ENCODE results near the gene IDS.

The IDS gene

DNA sequence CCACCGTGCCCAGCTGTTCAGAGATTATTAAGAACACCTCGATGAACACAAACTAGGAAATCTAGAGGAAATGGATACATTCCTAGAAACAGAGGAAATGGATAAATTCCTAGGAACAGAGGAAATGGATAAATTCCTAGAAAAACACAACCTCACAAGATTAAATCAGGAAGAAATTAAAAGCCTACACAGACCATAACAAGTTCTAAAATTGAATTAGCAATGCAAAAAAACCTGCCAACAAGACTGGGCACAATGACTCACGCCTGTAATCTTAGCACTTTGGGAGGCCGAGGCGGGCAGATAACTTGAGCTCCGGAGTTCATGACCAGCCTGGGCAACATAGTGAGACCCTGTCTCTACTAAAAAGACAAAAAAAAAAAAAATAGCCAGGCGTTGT, 13.1 kb upstream of the IDS start:
- TF ChIP-seq Cebpa-rat (IDR thresholded peaks at IDR 0.05): no peak
- no peaks in the 10 kb centered on the region for H4K20me1 ChIP-seq
- no peak overlapping the region for H3K27ac ChIP-seq
- no peak overlapping the region for H3K4me2 ChIP-seq
- H3K27me3 ChIP-seq: no peaks in the 10 kb centered on the region
- H3K36me3 ChIP-seq: no peaks in the 10 kb centered on the region
- H3K9me3 ChIP-seq (replicated peaks in 1 of 11): no peaks in the 10 kb centered on the region
- no peak overlapping the region for H3K4me3 ChIP-seq
- H3K9ac ChIP-seq: no peak overlapping the region
- peaks cover 10 to 43% (median 23%) of the 10 kb centered on the region in 10 experiments for H3K4me1 ChIP-seq

DNA sequence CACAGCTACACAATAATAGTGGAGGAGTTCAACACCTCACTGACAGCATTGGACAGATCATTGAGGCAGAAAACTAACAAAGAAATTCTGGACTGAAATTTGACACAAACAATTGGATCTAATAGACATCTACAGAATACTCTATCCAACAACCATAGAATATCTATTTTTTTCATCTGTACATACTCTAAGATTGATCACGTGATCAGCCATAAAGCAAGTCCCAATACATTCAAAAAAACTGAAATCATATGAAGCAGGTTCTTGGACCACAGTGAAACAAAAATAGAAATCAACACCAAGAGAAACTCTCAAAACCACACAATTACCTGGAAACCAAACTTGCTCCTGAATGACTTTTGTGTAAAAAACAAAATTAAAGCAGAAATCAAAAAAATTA, 12.2 kb upstream of the IDS start:
- H3K4me1 ChIP-seq: peaks cover 10 to 38% (median 28%) of the 10 kb centered on the region in 10 experiments
- no peak for TF ChIP-seq Cebpa-rat (IDR thresholded peaks at IDR 0.05)
- H3K4me2 ChIP-seq: no peak overlapping the region
- no peaks in the 10 kb centered on the region for H3K36me3 ChIP-seq
- H3K4me3 ChIP-seq: no peak overlapping the region
- H3K27ac ChIP-seq: no peak overlapping the region
- H3K9ac ChIP-seq: no peak overlapping the region
- no peaks in the 10 kb centered on the region for H4K20me1 ChIP-seq
- no peaks in the 10 kb centered on the region for H3K27me3 ChIP-seq
- no peaks in the 10 kb centered on the region for H3K9me3 ChIP-seq (replicated peaks in 1 of 11)

DNA sequence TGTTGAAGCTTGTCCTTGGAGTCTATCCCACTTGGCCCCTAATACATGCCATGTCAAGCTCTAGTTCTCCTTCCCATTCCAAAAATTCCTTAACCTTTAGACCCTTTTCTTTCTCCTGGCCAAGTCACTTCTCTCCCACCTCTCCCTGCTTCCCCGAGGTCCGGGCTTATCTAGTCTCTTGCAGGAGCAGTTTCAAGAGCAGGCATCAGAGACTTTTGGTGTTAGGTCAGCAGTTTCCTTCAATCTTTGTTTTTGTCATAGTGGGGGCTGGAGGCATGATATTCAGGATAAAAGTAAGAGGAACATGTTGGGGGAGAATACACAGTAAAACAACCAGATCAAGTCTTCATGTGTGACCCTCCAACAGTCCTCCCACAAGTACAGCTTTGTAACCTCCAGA, 11.5 kb upstream of the IDS start:
- Histone ChIP-seq H3K4me3 (no peak overlapping the region), H3K4me1 (peaks cover 10 to 36% (median 28%) of the 10 kb centered on the region in 10 experiments), H3K36me3 (no peaks in the 10 kb centered on the region), H3K27ac (no peak overlapping the region), H3K27me3 (no peaks in the 10 kb centered on the region), H4K20me1 (no peaks in the 10 kb centered on the region), H3K9me3 (replicated peaks in 1 of 11) (no peaks in the 10 kb centered on the region), H3K4me2 (peak overlapping the region in 5 of 11 experiments; percentile 42 to 78 (median 60); a peak in 8 of 22 replicates), H3K9ac (no peak overlapping the region)
- TF ChIP-seq Cebpa-rat (IDR thresholded peaks at IDR 0.05): no peak

DNA sequence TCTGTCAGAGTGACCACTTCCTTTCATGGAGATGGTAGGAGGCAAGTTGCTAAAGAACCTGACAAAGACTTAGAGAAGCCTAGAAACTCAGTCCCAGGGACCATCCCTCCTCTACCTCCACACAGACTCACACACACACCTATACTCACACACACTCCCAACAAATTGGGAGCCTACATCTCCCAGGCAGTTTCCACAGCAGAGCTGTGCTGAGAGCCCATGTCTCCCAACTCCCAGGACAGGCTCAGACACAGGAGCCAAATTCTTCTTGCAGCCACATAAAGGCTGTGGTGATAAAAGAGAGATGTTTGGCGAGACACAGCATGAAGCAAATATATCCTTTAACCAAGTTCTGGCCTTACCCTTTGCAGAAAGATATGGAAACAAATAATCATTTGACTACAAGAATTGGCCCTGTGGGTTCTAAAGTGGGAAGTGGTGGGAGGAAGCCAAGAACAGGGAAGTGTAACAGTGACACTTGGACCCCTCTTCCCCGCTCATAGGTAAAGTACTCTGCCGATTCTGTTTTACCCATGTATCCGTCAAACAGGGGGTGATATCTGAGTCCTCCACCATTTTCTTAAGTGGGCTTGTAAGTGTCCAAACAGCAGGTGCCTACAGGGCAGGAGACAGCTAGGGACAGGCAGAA, 11.0 kb upstream of the IDS start:
- H3K36me3 ChIP-seq: no peaks in the 10 kb centered on the region
- H4K20me1 ChIP-seq: 0 out of 22 replicates have a peak, but pooled peaks cover 0 to 1% (median 0%) of the 10 kb centered on the region in 11 experiments
- H3K4me2 ChIP-seq: peak overlapping the region in 5 of 11 experiments; percentile 42 to 78 (median 60); a peak in 11 of 22 replicates
- no peaks in the 10 kb centered on the region for H3K27me3 ChIP-seq
- H3K9me3 ChIP-seq (replicated peaks in 1 of 11): no peaks in the 10 kb centered on the region
- no peak overlapping the region for H3K4me3 ChIP-seq
- no peak overlapping the region for H3K9ac ChIP-seq
- peaks cover 10 to 38% (median 28%) of the 10 kb centered on the region in 10 experiments for H3K4me1 ChIP-seq
- TF ChIP-seq Cebpa-rat (IDR thresholded peaks at IDR 0.05): no peak
- no peak overlapping the region for H3K27ac ChIP-seq

- Histone ChIP-seq H3K4me3 (no peak overlapping the region), H4K20me1 (0 out of 22 replicates have a peak, but pooled peaks cover 0 to 5% (median 0%) of the 10 kb centered on the region in 11 experiments), H3K27ac (no peak overlapping the region), H3K9me3 (replicated peaks in 1 of 11) (no peaks in the 10 kb centered on the region), H3K4me1 (peaks cover 10 to 52% (median 31%) of the 10 kb centered on the region in 10 experiments), H3K36me3 (no peaks in the 10 kb centered on the region), H3K9ac (no peak overlapping the region), H3K27me3 (no peaks in the 10 kb centered on the region), H3K4me2 (peak overlapping the region; percentile 7 to 58 (median 33))
- no peak for TF ChIP-seq Cebpa-rat (IDR thresholded peaks at IDR 0.05)
Measured at GRCh38 chrX:149513825-149514428, 8.8 kb upstream of the IDS start.

DNA sequence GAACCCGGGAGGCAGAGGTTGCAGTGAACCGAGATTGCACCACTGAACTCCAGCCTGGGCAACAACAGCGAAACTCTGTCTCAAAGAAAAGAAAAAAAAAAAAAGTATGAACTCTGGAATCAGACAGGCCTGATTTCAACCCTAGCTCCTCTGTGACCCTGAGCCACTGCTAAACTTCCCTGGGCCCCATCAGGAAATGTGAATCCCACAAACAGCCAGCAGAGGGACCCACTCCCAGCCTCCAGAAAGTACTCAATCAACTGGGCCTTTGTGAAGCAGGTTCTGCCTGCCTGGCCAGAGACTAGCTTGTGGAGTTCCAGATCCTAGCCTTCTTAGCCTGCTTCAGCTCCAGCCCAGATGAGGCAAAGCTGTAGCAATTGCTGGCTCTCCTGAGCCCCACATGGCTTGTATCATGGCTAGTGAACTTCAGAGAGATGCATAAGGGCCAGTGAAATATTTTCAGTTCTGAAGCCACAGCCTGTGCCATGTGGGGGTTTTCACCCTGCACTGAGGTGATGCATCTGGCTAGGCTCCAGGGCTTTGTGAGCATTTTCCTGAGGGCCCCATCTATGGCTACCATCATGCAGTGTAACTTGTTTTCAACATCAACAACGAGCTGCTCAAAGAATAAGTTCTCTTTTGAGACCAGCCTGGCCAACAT, 7.2 kb upstream of the IDS start:
- Histone ChIP-seq H3K36me3 (no peaks in the 10 kb centered on the region), H4K20me1 (0 out of 22 replicates have a peak, but pooled peaks cover 0 to 5% (median 0%) of the 10 kb centered on the region in 11 experiments), H3K4me2 (peak overlapping the region in 1 of 11 experiments; percentile 3; a peak in 1 of 22 replicates), H3K4me1 (peaks cover 10 to 52% (median 31%) of the 10 kb centered on the region in 10 experiments), H3K9ac (no peak overlapping the region), H3K27me3 (no peaks in the 10 kb centered on the region), H3K4me3 (no peak overlapping the region), H3K27ac (no peak overlapping the region), H3K9me3 (replicated peaks in 1 of 11) (no peaks in the 10 kb centered on the region)
- no peak for TF ChIP-seq Cebpa-rat (IDR thresholded peaks at IDR 0.05)

GRCh38 chrX:149511081-149511480, 6.0 kb upstream of the IDS start:
- Histone ChIP-seq H3K4me3 (no peak overlapping the region), H3K4me2 (peak overlapping the region in 3 of 11 experiments; percentile 26 to 49 (median 30); a peak in 5 of 22 replicates)

DNA sequence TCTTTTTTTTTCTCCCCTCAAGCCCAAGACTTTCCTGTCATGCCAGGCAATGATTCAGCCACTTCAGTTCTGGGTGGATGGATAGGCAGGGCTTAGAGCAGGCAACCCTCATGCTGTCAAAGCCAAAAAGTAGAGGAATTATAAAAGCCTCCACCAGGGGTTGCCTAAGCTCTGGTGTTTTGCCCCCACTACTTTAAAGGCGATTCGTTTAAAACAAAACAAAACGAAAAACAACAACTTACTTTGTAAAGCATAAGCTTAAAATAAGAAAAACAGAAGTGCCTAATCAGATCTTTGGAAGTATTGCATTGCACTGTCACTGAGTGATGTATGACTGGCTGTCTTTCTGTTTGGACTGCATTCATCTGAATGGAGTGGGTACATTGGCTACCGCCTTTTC, 5.3 kb upstream of the IDS start:
- no peak overlapping the region for H3K9ac ChIP-seq
- peaks cover 14 to 44% (median 28%) of the 10 kb centered on the region in 10 experiments for H3K4me1 ChIP-seq
- no peak overlapping the region for H3K4me3 ChIP-seq
- peak overlapping the region in 4 of 11 experiments; percentile 26 to 49 (median 30); a peak in 6 of 22 replicates for H3K4me2 ChIP-seq
- no peak for TF ChIP-seq Cebpa-rat (IDR thresholded peaks at IDR 0.05)
- H3K36me3 ChIP-seq: no peaks in the 10 kb centered on the region
- H3K9me3 ChIP-seq (replicated peaks in 1 of 11): no peaks in the 10 kb centered on the region
- H3K27ac ChIP-seq: peak overlapping the region in 1 of 11 experiments; percentile 25; a peak in 1 of 22 replicates
- H3K27me3 ChIP-seq: no peaks in the 10 kb centered on the region
- 0 out of 22 replicates have a peak, but pooled peaks cover 0 to 5% (median 0%) of the 10 kb centered on the region in 11 experiments for H4K20me1 ChIP-seq

More at GRCh38 chrX:149511081-149511480, 6.0 kb upstream of the IDS start:
- Histone ChIP-seq H4K20me1 (0 out of 22 replicates have a peak, but pooled peaks cover 0 to 5% (median 0%) of the 10 kb centered on the region in 11 experiments), H3K9ac (no peak overlapping the region), H3K4me1 (peaks cover 10 to 45% (median 28%) of the 10 kb centered on the region in 10 experiments), H3K36me3 (no peaks in the 10 kb centered on the region), H3K27ac (peak overlapping the region in 1 of 11 experiments; percentile 25; a peak in 1 of 22 replicates), H3K9me3 (replicated peaks in 1 of 11) (no peaks in the 10 kb centered on the region), H3K27me3 (no peaks in the 10 kb centered on the region)
- TF ChIP-seq Cebpa-rat (IDR thresholded peaks at IDR 0.05): no peak

- Histone ChIP-seq H3K27me3 (no peaks in the 10 kb centered on the region), H3K9ac (no peak overlapping the region), H3K4me1 (peaks cover 18 to 38% (median 22%) of the 10 kb centered on the region in 10 experiments; a peak in 18 of 20 replicates), H3K27ac (no peak overlapping the region), H3K9me3 (replicated peaks in 1 of 11) (no peaks in the 10 kb centered on the region), H4K20me1 (0 out of 22 replicates have a peak, but pooled peaks cover 0 to 5% (median 0%) of the 10 kb centered on the region in 11 experiments), H3K4me2 (no peak overlapping the region), H3K36me3 (no peaks in the 10 kb centered on the region), H3K4me3 (no peak overlapping the region)
- no peak for TF ChIP-seq Cebpa-rat (IDR thresholded peaks at IDR 0.05)
Measured at GRCh38 chrX:149508467-149508866, 3.4 kb upstream of the IDS start.

Measured in BLaER1 treated with 17β-estradiol and CSF1 and Interleukin-3, amounts not matched to agents 10 nM and 100 nM (cell line).